ENCODE measurements around the gene FAM170A. TPM values are rescaled to one million over a fixed set of nuclear protein-coding genes. Genes with fewer than 3 reads are reported as not detected.

Gene FAM170A
- total and polyA plus RNA-seq, 10 donors: 0.46 TPM; not detected in 9

GRCh38 chr5:119666542-119666941, 37.2 kb downstream of the FAM170A start:
- DNase-seq: no peak
- Histone ChIP-seq H3K36me3 (no peaks in the 10 kb centered on the region), H3K27ac (no peak overlapping the region), H3K4me3 (no peak overlapping the region), H3K9me3 (peaks cover 0 to 33% (median 22%) of the 10 kb centered on the region in 8 donors), H3K27me3 (replicated peaks in 1 of 7) (no peaks in the 10 kb centered on the region), H3K4me1 (no peaks in the 10 kb centered on the region)
- intact Hi-C loops (cut with DNase I; ENCODE audit: low total_unique reads): no loop called here
- no peak for TF ChIP-seq POLR2A (IDR thresholded peaks at IDR 0.05)
- TF ChIP-seq CTCF (IDR thresholded peaks at IDR 0.05 in 8 of 11, conservative IDR thresholded peaks at IDR 0.05 in 3 of 11): no peak
- TF ChIP-seq POLR2AphosphoS5 (IDR thresholded peaks at IDR 0.05): no peak

GRCh38 chr5:119678351-119679028, 49.1 kb downstream of the FAM170A start:
- intact Hi-C loops (cut with DNase I; ENCODE audit: low total_unique reads): no loop called here
- no peaks in the 10 kb centered on the region for H3K4me1 ChIP-seq
- H3K4me3 ChIP-seq: no peak overlapping the region
- H3K27ac ChIP-seq: no peak overlapping the region
- no peak for TF ChIP-seq POLR2AphosphoS5 (IDR thresholded peaks at IDR 0.05)
- no peak for TF ChIP-seq POLR2A (IDR thresholded peaks at IDR 0.05)
- no peak for TF ChIP-seq CTCF (IDR thresholded peaks at IDR 0.05 in 8 of 11, conservative IDR thresholded peaks at IDR 0.05 in 3 of 11)
- WGBS, 5 donors: 74 to 84% (median 77%) methylated on average over 8 of the region's 8 CpGs
- H3K9me3 ChIP-seq: no peaks in the 10 kb centered on the region
- H3K36me3 ChIP-seq: no peaks in the 10 kb centered on the region
- H3K27me3 ChIP-seq (replicated peaks in 1 of 7): peaks cover 0 to 6% (median 0%) of the 10 kb centered on the region in 7 donors
- DNase-seq: no peak

GRCh38 chr5:119680080-119680479, 50.7 kb downstream of the FAM170A start:
- no peak overlapping the region for H3K4me3 ChIP-seq
- no peaks in the 10 kb centered on the region for H3K36me3 ChIP-seq
- H3K4me1 ChIP-seq: no peaks in the 10 kb centered on the region
- DNase-seq: no peak
- no peaks in the 10 kb centered on the region for H3K9me3 ChIP-seq
- no peak for TF ChIP-seq POLR2A (IDR thresholded peaks at IDR 0.05)
- no peak for TF ChIP-seq CTCF (IDR thresholded peaks at IDR 0.05 in 8 of 11, conservative IDR thresholded peaks at IDR 0.05 in 3 of 11)
- no peak for TF ChIP-seq POLR2AphosphoS5 (IDR thresholded peaks at IDR 0.05)
- H3K27me3 ChIP-seq (replicated peaks in 1 of 7): peaks cover 0 to 6% (median 0%) of the 10 kb centered on the region in 7 donors
- 89 to 99% (median 95%) methylated on average over 12 of the region's 12 CpGs for WGBS, 5 donors
- intact Hi-C loops (cut with DNase I; ENCODE audit: low total_unique reads): no loop called here
- H3K27ac ChIP-seq: no peak overlapping the region

GRCh38 chr5:119681734-119682133, 52.4 kb downstream of the FAM170A start:
- intact Hi-C loops (cut with DNase I; ENCODE audit: low total_unique reads): no loop called here
- Histone ChIP-seq H3K4me3 (no peak overlapping the region), H3K36me3 (no peaks in the 10 kb centered on the region), H3K9me3 (no peaks in the 10 kb centered on the region), H3K27me3 (replicated peaks in 1 of 7) (peaks cover 0 to 6% (median 0%) of the 10 kb centered on the region in 7 donors), H3K4me1 (no peaks in the 10 kb centered on the region), H3K27ac (no peak overlapping the region)
- TF ChIP-seq POLR2AphosphoS5 (IDR thresholded peaks at IDR 0.05) (no peak), POLR2A (IDR thresholded peaks at IDR 0.05) (no peak), CTCF (IDR thresholded peaks at IDR 0.05 in 8 of 11, conservative IDR thresholded peaks at IDR 0.05 in 3 of 11) (no peak)
- DNase-seq: no peak
- 32 to 50% (median 39%) methylated on average over 2 of the region's 2 CpGs for WGBS, 5 donors
